HEK293 (cell line): ENCODE data around the gene SLC35E4.

Experiments used
- CTCF ChIA-PET: fragments of 350-600 bp; formaldehyde crosslinking; extraction: SDS; loops from one replicate; lab custom pipeline; 2021; ENCODE audit warnings: antibody characterized with exemption; lab: Yijun Ruan, JAX
- POLR2A ChIA-PET: fragments of 300-600 bp; formaldehyde crosslinking; extraction: SDS; loops from one replicate; lab custom pipeline; 2020; ENCODE audit warnings: antibody characterized with exemption, inconsistent platforms; lab: Yijun Ruan, JAX
- H3K27ac ChIP-seq: fragments of 200-500 bp; sonication (Bioruptor generic); 2 replicates; pipeline ENCODE4 v1.5.1; 2014; ENCODE audit warnings: low read depth, low read length, control low read depth, inconsistent platforms; ENCODE audit errors: extremely low read depth
- H3K36me3 ChIP-seq, 2 experiments: fragments of 200-500 bp in 1 of 2; sonication (Bioruptor generic) in 1 of 2; 1 replicate in 1 of 2; 2 replicates in 1 of 2; pipeline ENCODE4 v1.5.1; 2014 to 2017; ENCODE audit warnings: inconsistent platforms in 2 of 2, low read length in 2 of 2; ENCODE audit not compliant: control insufficient read depth in 2 of 2, insufficient read depth in 1 of 2
- H3K4me1 ChIP-seq: fragments of 200-500 bp; sonication (Bioruptor generic); 2 replicates; pipeline ENCODE4 v1.5.1; 2014; ENCODE audit warnings: mild to moderate bottlenecking, low read length, inconsistent platforms; ENCODE audit not compliant: control insufficient read depth, insufficient read depth
- H3K4me3 ChIP-seq: 2 replicates; pipeline ENCODE4 v1.5.1; 2011; ENCODE audit warnings: low read depth, mild to moderate bottlenecking, control low read depth, low read length, moderate library complexity
- H3K9me3 ChIP-seq: fragments of 200-500 bp; sonication (Bioruptor generic); 2 replicates; pipeline ENCODE4 v1.5.1; 2014; ENCODE audit warnings: low read depth, low read length, inconsistent platforms; ENCODE audit not compliant: control insufficient read depth, insufficient read depth
- BCL11B ChIP-seq: fragments of 450-650 bp; formaldehyde crosslinking; IDR thresholded peaks from 2 replicates; pipeline ENCODE4 v1.5.1; 2016; ENCODE audit warnings: low read depth, missing biosample characterization, missing genetic modification characterization
- GLIS2 ChIP-seq: fragments of 450-650 bp; formaldehyde crosslinking; IDR thresholded peaks from 2 replicates; pipeline ENCODE4 v1.5.1; 2016; ENCODE audit warnings: missing biosample characterization, missing genetic modification characterization
- HIC1 ChIP-seq: fragments of 450-650 bp; formaldehyde crosslinking; IDR thresholded peaks from 2 replicates; pipeline ENCODE4 v1.5.1; 2016; ENCODE audit warnings: missing biosample characterization, missing genetic modification characterization
- ZBTB26 ChIP-seq: fragments of 450-650 bp; formaldehyde crosslinking; optimal IDR thresholded peaks from 2 replicates; pipeline ENCODE3; 2016; ENCODE audit warnings: missing biosample characterization, mild to moderate bottlenecking, missing genetic modification characterization
- ZNF157 ChIP-seq: fragments of 450-650 bp; formaldehyde crosslinking; IDR thresholded peaks from 2 replicates; pipeline ENCODE4 v1.5.1; 2016; ENCODE audit warnings: missing biosample characterization, missing genetic modification characterization
- ZNF280C ChIP-seq: fragments of 450-650 bp; formaldehyde crosslinking; IDR thresholded peaks from 2 replicates; pipeline ENCODE4 v1.5.1; 2016; ENCODE audit warnings: missing biosample characterization, missing genetic modification characterization
- ZNF335 ChIP-seq: fragments of 450-650 bp; formaldehyde crosslinking; conservative IDR thresholded peaks from 2 replicates; pipeline ENCODE4 v1.5.1; 2016; ENCODE audit warnings: missing biosample characterization, missing genetic modification characterization
- ZNF341 ChIP-seq: fragments of 450-650 bp; formaldehyde crosslinking; IDR thresholded peaks from 2 replicates; pipeline ENCODE4; 2016; ENCODE audit warnings: low read depth, missing biosample characterization, missing genetic modification characterization
- ZNF366 ChIP-seq: fragments of 450-650 bp; formaldehyde crosslinking; conservative IDR thresholded peaks from 2 replicates; pipeline ENCODE4 v1.5.1; 2016; ENCODE audit warnings: missing biosample characterization, missing genetic modification characterization
- ZNF513 ChIP-seq: fragments of 450-650 bp; IDR thresholded peaks from 2 replicates; pipeline ENCODE4 v1.5.1; 2018; ENCODE audit warnings: missing biosample characterization, missing genetic modification characterization
- ZNF837 ChIP-seq: fragments of 450-650 bp; formaldehyde crosslinking; IDR thresholded peaks from 2 replicates; pipeline ENCODE4 v1.5.1; 2016; ENCODE audit warnings: missing biosample characterization, missing genetic modification characterization

The SLC35E4 gene

GRCh38 chr22:30695351-30695851, 59.8 kb downstream of the SLC35E4 start:
- TF ChIP-seq ZNF837 (no peak), BCL11B (tag by site-specific recombination) (peak; percentile 2; the same call in 1 of the 2 replicates), GLIS2 (tag by site-specific recombination) (peak; percentile 29; the same call in 1 of the 2 replicates), ZNF280C (tag by site-specific recombination) (no peak), ZNF335 (tag by site-specific recombination) (0 out of 2 replicates have a peak, but pooled peaks have one; percentile 4), HIC1 (tag by site-specific recombination) (0 out of 2 replicates have a peak, but pooled peaks have one; percentile 30)
- Histone ChIP-seq H3K4me3 (peak overlapping the region; percentile 66), H3K36me3 (no peaks in the 10 kb centered on the region), H3K27ac (peak overlapping the region; percentile 74; the same call in 1 of the 2 replicates), H3K4me1 (peaks cover 4% of the 10 kb centered on the region; the same call in 1 of the 2 replicates), H3K9me3 (no peaks in the 10 kb centered on the region)
- ChIA-PET POLR2A (interaction anchor here (2.6 kb wide), 1 partner anchor 60 kb away, joined by 11 read pairs; the partner anchor contains the start of gene SLC35E4), CTCF (interaction anchor here (0.8 to 1.2 kb wide), 3 partner anchors 60 to 212 kb away, joined by 4 read pairs; no protein-coding TSS in a partner anchor)

GRCh38 chr22:30695871-30696655, 60.5 kb downstream of the SLC35E4 start:
- H3K4me1 ChIP-seq, result peaks cover 4% of the 10 kb centered on the region; the same call in 1 of the 2 replicates
- no peaks in the 10 kb centered on the region for H3K36me3 ChIP-seq
- no peak overlapping the region for H3K4me3 ChIP-seq
- CTCF ChIA-PET, result interaction anchor here (0.7 to 1.2 kb wide), 4 partner anchors 59 to 224 kb away, joined by 4 to 7 read pairs (median 4); no protein-coding TSS in a partner anchor
- H3K27ac ChIP-seq, result no peak overlapping the region
- POLR2A ChIA-PET, result interaction anchor here (0.6 kb wide), 1 partner anchor 686 kb away, joined by 3 read pairs; no protein-coding TSS in a partner anchor
- peak; percentile 40 for TF ChIP-seq ZNF335 (tag by site-specific recombination)
- no peak for TF ChIP-seq ZNF157 (tag by site-specific recombination)
- no peak for TF ChIP-seq ZNF513 (tag by site-specific recombination)
- TF ChIP-seq ZNF341, result peak; percentile 51
- TF ChIP-seq ZBTB26, result no peak
- no peak for TF ChIP-seq ZNF366 (tag by site-specific recombination)
- no peaks in the 10 kb centered on the region for H3K9me3 ChIP-seq
